ENCODE measurements around the gene FAM117A. TPM values are rescaled to one million over a fixed set of nuclear protein-coding genes. Genes with fewer than 3 reads are reported as not detected.
A peak's percentile ranks its signal among the peaks of the same experiment; 100 is the strongest.

FAM117A gene
- total RNA-seq, 1 experiment from 2014 or later = 9.7 TPM

DNA sequence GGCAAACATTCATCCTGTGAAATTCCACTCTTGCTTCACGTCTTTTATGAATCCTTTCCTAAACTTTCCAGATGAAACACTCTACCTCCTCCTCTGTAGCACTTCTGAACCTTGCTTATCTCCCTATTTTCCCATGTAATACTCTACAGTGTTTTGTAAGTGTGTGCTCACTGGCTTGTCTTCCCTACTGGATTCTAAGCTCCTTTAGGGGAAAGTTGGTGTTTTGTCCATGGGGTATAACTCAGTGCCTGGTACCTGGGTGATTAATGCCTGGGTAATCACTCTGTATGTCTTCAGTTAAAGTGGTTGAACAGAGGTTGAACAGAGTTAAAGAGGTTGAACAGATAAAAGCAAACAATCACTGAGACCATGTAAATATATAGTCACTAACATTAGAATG lies 20.7 kb upstream of the FAM117A start:
- Histone ChIP-seq H3F3A (ENCODE audit: low read length, unreplicated experiment) (no peaks in the 10 kb centered on the region), H3K9ac (ENCODE audit: low read length) (no peak overlapping the region), H2AFZ (ENCODE audit: low read length) (no peak overlapping the region), H4K20me1 (ENCODE audit: low read length) (peaks cover 4% of the 10 kb centered on the region), H3K4me1 (ENCODE audit: insufficient read depth, low read length) (peaks cover 19% of the 10 kb centered on the region), H3K79me2 (ENCODE audit: low read length) (peaks cover 5% of the 10 kb centered on the region), H3K36me3 (ENCODE audit: low read depth, low read length) (no peaks in the 10 kb centered on the region), H3K27ac (ENCODE audit: low read length) (no peak overlapping the region), H3K4me2 (ENCODE audit: low read length) (no peak overlapping the region), H3K9me3 (ENCODE audit: low read length) (no peaks in the 10 kb centered on the region), H3K4me3 (ENCODE audit: low read length) (no peak overlapping the region), H3K9me2 (replicated peaks; ENCODE audit: low read length) (no peaks in the 10 kb centered on the region), H3K27me3 (ENCODE audit: low read length) (no peaks in the 10 kb centered on the region)
- BruUV-seq (replicated peaks) = no TSS peak
- ChIA-PET POLR2A (ENCODE audit: unreplicated experiment) (no interaction called here), CTCF (no interaction called here)
- DNase-seq (peak; percentile 25), ATAC-seq (no peak)
- intact Hi-C loops (cut with micrococcal nuclease) = no loop called here
- TF ChIP-seq EZH2 (IDR thresholded peaks at IDR 0.05; ENCODE audit: low read length, unreplicated experiment) (no peak), EZH2phosphoT487 (IDR thresholded peaks at IDR 0.05; ENCODE audit: borderline replicate concordance, low read length) (no peak)
- TF ChIP-seq, protein P1, sequence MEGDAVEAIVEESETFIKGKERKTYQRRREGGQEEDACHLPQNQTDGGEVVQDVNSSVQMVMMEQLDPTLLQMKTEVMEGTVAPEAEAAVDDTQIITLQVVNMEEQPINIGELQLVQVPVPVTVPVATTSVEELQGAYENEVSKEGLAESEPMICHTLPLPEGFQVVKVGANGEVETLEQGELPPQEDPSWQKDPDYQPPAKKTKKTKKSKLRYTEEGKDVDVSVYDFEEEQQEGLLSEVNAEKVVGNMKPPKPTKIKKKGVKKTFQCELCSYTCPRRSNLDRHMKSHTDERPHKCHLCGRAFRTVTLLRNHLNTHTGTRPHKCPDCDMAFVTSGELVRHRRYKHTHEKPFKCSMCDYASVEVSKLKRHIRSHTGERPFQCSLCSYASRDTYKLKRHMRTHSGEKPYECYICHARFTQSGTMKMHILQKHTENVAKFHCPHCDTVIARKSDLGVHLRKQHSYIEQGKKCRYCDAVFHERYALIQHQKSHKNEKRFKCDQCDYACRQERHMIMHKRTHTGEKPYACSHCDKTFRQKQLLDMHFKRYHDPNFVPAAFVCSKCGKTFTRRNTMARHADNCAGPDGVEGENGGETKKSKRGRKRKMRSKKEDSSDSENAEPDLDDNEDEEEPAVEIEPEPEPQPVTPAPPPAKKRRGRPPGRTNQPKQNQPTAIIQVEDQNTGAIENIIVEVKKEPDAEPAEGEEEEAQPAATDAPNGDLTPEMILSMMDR (conservative IDR thresholded peaks at IDR 0.05; ENCODE audit: low read depth, low read length) = no peak

DNA sequence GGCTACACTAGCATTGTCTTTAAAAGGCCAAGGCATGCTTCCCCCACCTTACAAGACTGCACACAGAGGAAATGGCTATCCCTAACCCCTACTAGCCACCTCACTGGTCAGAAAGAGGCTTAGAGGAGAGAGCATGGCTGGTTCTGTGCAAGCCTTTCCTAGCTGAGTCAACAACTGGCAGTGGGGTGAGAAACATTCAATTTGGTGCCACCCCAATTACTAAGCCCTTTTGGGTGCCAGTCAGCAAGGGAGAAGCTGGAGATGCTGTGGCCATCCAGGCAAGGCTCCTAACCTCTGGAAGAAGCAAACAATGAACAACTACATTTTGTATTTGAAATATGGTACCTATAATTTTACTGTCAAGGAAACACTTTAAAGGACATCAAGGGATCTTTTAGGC lies 19.9 kb upstream of the FAM117A start:
- intact Hi-C loops (cut with micrococcal nuclease) = no loop called here
- ATAC-seq (no peak), DNase-seq (no peak)
- no peak overlapping the region for H2AFZ ChIP-seq (ENCODE audit: low read length)
- no peaks in the 10 kb centered on the region for H4K20me1 ChIP-seq (ENCODE audit: low read length)
- no peak overlapping the region for H3K4me2 ChIP-seq (ENCODE audit: low read length)
- CTCF ChIA-PET = no interaction called here
- no TSS peak for BruUV-seq (replicated peaks)
- no peak overlapping the region for H3K4me3 ChIP-seq (ENCODE audit: low read length)
- H3K79me2 ChIP-seq (ENCODE audit: low read length) = no peaks in the 10 kb centered on the region
- H3K9ac ChIP-seq (ENCODE audit: low read length) = no peak overlapping the region
- no peaks in the 10 kb centered on the region for H3K9me2 ChIP-seq (replicated peaks; ENCODE audit: low read length)
- no peaks in the 10 kb centered on the region for H3K9me3 ChIP-seq (ENCODE audit: low read length)
- POLR2A ChIA-PET (ENCODE audit: unreplicated experiment) = no interaction called here
- H3K27ac ChIP-seq (ENCODE audit: low read length) = no peak overlapping the region
- no peaks in the 10 kb centered on the region for H3K36me3 ChIP-seq (ENCODE audit: low read depth, low read length)
- H3K27me3 ChIP-seq (ENCODE audit: low read length) = no peaks in the 10 kb centered on the region
- no peaks in the 10 kb centered on the region for H3F3A ChIP-seq (ENCODE audit: low read length, unreplicated experiment)
- H3K4me1 ChIP-seq (ENCODE audit: insufficient read depth, low read length) = peaks cover 19% of the 10 kb centered on the region
- TF ChIP-seq EZH2phosphoT487 (IDR thresholded peaks at IDR 0.05; ENCODE audit: borderline replicate concordance, low read length) (no peak), EZH2 (IDR thresholded peaks at IDR 0.05; ENCODE audit: low read length, unreplicated experiment) (no peak)
- TF ChIP-seq, protein P1 (conservative IDR thresholded peaks at IDR 0.05; ENCODE audit: low read depth, low read length) = no peak

DNA sequence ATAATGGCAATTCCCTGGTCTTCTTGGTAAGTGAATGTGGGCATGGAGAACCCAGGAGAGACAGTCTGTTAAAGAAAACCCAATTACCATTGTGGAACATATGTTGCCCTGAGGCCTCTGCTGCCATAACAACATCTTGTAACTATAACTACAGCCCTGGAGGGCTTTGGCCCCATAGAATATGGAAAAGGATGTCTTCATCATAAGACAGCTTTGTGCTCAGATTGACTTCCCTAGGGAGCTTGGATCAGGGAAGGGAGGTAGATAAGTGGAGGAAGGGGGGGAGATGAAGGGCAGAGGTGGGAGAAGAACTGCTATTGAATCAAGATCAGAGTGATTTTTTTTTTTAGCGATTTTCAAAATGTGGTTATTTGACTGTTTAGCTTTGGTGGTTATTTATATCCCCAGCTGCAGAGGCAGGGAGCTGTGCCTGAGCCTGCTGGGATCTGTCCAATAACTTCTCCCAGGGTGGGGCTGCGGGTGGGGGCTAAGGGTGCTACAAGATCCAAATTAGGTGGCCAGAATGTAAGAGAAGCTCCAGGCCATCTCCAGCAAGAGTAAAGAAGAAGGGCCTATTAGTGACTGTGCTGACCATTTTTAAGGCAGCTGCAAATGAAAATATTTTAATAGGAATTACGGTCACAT lies 19.3 kb upstream of the FAM117A start:
- POLR2A ChIA-PET (ENCODE audit: unreplicated experiment) = interaction anchor here (0.5 kb wide), 1 partner anchor 19 kb away, joined by 4 read pairs; the partner anchor contains the start of gene FAM117A

More for the DNA sequence above, 19.3 kb upstream of the FAM117A start:
- H4K20me1 ChIP-seq (ENCODE audit: low read length) = no peaks in the 10 kb centered on the region
- no peaks in the 10 kb centered on the region for H3F3A ChIP-seq (ENCODE audit: low read length, unreplicated experiment)
- H3K27me3 ChIP-seq (ENCODE audit: low read length) = no peaks in the 10 kb centered on the region
- H3K4me3 ChIP-seq (ENCODE audit: low read length) = no peak overlapping the region
- no TSS peak for BruUV-seq (replicated peaks)
- H3K9me2 ChIP-seq (replicated peaks; ENCODE audit: low read length) = no peaks in the 10 kb centered on the region
- no peak overlapping the region for H3K27ac ChIP-seq (ENCODE audit: low read length)
- intact Hi-C loops (cut with micrococcal nuclease) = no loop called here
- ATAC-seq (no peak), DNase-seq (no peak)
- no peaks in the 10 kb centered on the region for H3K9me3 ChIP-seq (ENCODE audit: low read length)
- H3K9ac ChIP-seq (ENCODE audit: low read length) = no peak overlapping the region
- H2AFZ ChIP-seq (ENCODE audit: low read length) = no peak overlapping the region
- H3K36me3 ChIP-seq (ENCODE audit: low read depth, low read length) = no peaks in the 10 kb centered on the region
- CTCF ChIA-PET = no interaction called here
- peaks cover 19% of the 10 kb centered on the region for H3K4me1 ChIP-seq (ENCODE audit: insufficient read depth, low read length)
- no peak overlapping the region for H3K4me2 ChIP-seq (ENCODE audit: low read length)
- TF ChIP-seq EZH2 (IDR thresholded peaks at IDR 0.05; ENCODE audit: low read length, unreplicated experiment) = no peak
- TF ChIP-seq, protein P1 (conservative IDR thresholded peaks at IDR 0.05; ENCODE audit: low read depth, low read length) = no peak
- no peak for TF ChIP-seq EZH2phosphoT487 (IDR thresholded peaks at IDR 0.05; ENCODE audit: borderline replicate concordance, low read length)
- no peaks in the 10 kb centered on the region for H3K79me2 ChIP-seq (ENCODE audit: low read length)

Measured in PC-3 (cell line).